ENCODE data around the gene TANC1.

TANC1 gene

DNA sequence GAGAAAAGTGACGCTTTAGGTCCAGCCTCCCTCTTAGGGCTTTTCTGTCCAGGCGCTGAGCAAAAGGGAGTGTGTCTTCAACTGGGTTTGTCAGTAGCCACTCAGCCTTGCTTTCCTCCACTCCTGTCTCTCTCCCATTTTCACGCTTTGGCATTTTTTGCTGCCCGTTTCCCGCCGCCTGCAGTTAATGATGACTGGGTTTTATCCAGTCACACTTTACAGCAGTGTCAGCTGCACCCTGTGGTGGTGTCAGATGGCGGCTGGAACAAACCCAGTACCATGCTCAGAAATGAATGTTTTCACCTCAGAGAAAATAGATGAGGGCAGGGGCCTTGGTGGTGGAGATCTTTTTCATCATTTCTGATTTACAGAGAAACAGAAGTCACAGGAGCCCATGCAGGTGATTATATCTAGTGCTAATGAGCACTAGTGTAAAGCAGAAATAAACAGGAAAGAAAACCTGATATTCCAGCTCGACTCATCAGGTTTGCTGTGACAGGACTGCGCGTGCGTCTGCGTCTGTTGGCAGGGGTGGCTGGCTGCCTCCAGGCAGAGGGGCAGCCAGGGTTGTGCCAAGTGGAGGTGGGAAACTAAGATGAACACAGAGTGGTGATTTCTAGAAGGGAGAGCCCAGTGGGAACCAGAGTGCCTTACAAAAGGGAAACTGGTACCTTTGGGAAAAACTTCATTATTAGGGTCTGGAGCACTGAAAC, 139.9 kb downstream of the TANC1 start:
- no peak for TF ChIP-seq SIN3A (IDR thresholded peaks at IDR 0.05; ENCODE audit: borderline replicate concordance, insufficient read depth, low read length)
- no peak for TF ChIP-seq TAF1 (IDR thresholded peaks at IDR 0.05; ENCODE audit: borderline replicate concordance, insufficient read depth, low read length)
- no peak for TF ChIP-seq FOXP2 (optimal IDR thresholded peaks at IDR 0.05; ENCODE audit: borderline replicate concordance, extremely low read depth, extremely low read length, insufficient read depth)
- TF ChIP-seq POLR2AphosphoS5 (IDR thresholded peaks at IDR 0.05; ENCODE audit: low read depth, low read length) = no peak
- TF ChIP-seq REST (IDR thresholded peaks at IDR 0.05; ENCODE audit: insufficient read depth in 1 of 2, low read depth in 2 of 2, low read length in 2 of 2) = no peak

DNA sequence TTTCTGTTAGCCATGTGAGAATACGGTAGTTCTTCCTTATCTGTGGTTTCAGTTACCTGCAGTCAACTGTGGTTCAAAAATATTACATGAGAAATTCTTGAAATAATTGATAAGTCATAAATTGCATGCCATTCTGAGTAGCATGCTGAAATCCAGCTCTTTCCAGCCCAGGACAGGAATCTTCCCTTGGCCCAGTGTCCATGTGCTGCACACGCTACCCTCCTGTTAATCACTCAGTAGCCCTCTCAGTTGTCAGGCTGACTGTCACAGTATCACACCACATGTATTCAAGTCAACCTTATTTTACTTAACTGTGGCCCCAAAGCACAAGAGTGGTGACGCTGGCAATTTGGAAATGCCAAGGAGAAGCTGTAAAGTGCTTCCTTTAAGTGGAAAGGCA, 141.1 kb downstream of the TANC1 start:
- TF ChIP-seq SIN3A (IDR thresholded peaks at IDR 0.05; ENCODE audit: borderline replicate concordance, insufficient read depth, low read length) = no peak
- TF ChIP-seq FOXP2 (optimal IDR thresholded peaks at IDR 0.05; ENCODE audit: borderline replicate concordance, extremely low read depth, extremely low read length, insufficient read depth) = no peak
- no peak for TF ChIP-seq TAF1 (IDR thresholded peaks at IDR 0.05; ENCODE audit: borderline replicate concordance, insufficient read depth, low read length)
- TF ChIP-seq POLR2AphosphoS5 (IDR thresholded peaks at IDR 0.05; ENCODE audit: low read depth, low read length) = no peak
- TF ChIP-seq REST (IDR thresholded peaks at IDR 0.05; ENCODE audit: insufficient read depth in 1 of 2, low read depth in 2 of 2, low read length in 2 of 2) = no peak

- TF ChIP-seq POLR2AphosphoS5 (IDR thresholded peaks at IDR 0.05; ENCODE audit: low read depth, low read length) = no peak
- no peak for TF ChIP-seq REST (IDR thresholded peaks at IDR 0.05; ENCODE audit: insufficient read depth in 1 of 2, low read depth in 2 of 2, low read length in 2 of 2)
- no peak for TF ChIP-seq TAF1 (IDR thresholded peaks at IDR 0.05; ENCODE audit: borderline replicate concordance, insufficient read depth, low read length)
- TF ChIP-seq SIN3A (IDR thresholded peaks at IDR 0.05; ENCODE audit: borderline replicate concordance, insufficient read depth, low read length) = no peak
- TF ChIP-seq FOXP2 (optimal IDR thresholded peaks at IDR 0.05; ENCODE audit: borderline replicate concordance, extremely low read depth, extremely low read length, insufficient read depth) = no peak
Measured at GRCh38 chr2:159110784-159111183, 142.3 kb downstream of the TANC1 start.

- TF ChIP-seq REST (IDR thresholded peaks at IDR 0.05; ENCODE audit: insufficient read depth in 1 of 2, low read depth in 2 of 2, low read length in 2 of 2) (no peak), SIN3A (IDR thresholded peaks at IDR 0.05; ENCODE audit: borderline replicate concordance, insufficient read depth, low read length) (no peak), POLR2AphosphoS5 (IDR thresholded peaks at IDR 0.05; ENCODE audit: low read depth, low read length) (no peak), TAF1 (IDR thresholded peaks at IDR 0.05; ENCODE audit: borderline replicate concordance, insufficient read depth, low read length) (no peak), FOXP2 (optimal IDR thresholded peaks at IDR 0.05; ENCODE audit: borderline replicate concordance, extremely low read depth, extremely low read length, insufficient read depth) (no peak)
Measured at GRCh38 chr2:159111346-159111927, 143.0 kb downstream of the TANC1 start.

All from PFSK-1 (cell line).